Endothelial cell of umbilical vein (primary cell): ENCODE results near the gene PDHB. TPM values are rescaled to one million over a fixed set of nuclear protein-coding genes. Genes with fewer than 3 reads are reported as not detected.

Source experiments
- BruUV-seq: library from RNA; stranded (reverse); fragments of 400-500 nt; replicated peaks from 2 replicates; lab custom pipeline; 2021; lab: Mats Ljungman, UMichigan
- CTCF ChIA-PET: fragments of 300-600, 350-600 bp; sonication (Branson Sonifier 250); formaldehyde crosslinking; loops from one replicate; lab custom pipeline; 2021; ENCODE audit warnings: antibody characterized with exemption, inconsistent platforms; lab: Charles Lee
- POLR2A ChIA-PET: fragments of 300-600, 350-600 bp; sonication (Branson Sonifier 250); formaldehyde crosslinking; loops from one replicate; lab custom pipeline; 2021; ENCODE audit warnings: antibody characterized with exemption, inconsistent platforms; lab: Charles Lee
- DNase-seq: peaks from one replicate; pipeline ENCODE4 v3.0.0-alpha.2; 2011; ENCODE audit warnings: low read depth, low spot score
- FAIRE-seq: peaks from 2 replicates; lab custom pipeline; 2011; peaks lifted over from hg19 to GRCh38; lab: Jason Lieb, UNC
- H2AFZ ChIP-seq: 2 replicates; pipeline ENCODE4 v1.6.0; 2012; ENCODE audit warnings: low read depth, low read length, control low read depth, inconsistent platforms
- H3K27ac ChIP-seq: 2 replicates; pipeline ENCODE4 v1.5.1; 2011; ENCODE audit warnings: low read depth, mild to moderate bottlenecking, control low read depth, low read length, moderate library complexity; ENCODE audit not compliant: insufficient read depth
- H3K27me3 ChIP-seq, 2 experiments: 2 replicates each; pipeline versions ENCODE4 v1.6.0 to v1.6.1; 2011; ENCODE audit warnings: low read length in 2 of 2, mixed read lengths in 1 of 2; ENCODE audit not compliant: control insufficient read depth in 2 of 2, insufficient read depth in 2 of 2
- H3K36me3 ChIP-seq, 2 experiments: 2 replicates in 1 of 2; 3 replicates in 1 of 2; pipeline ENCODE4 v1.5.1; 2011; ENCODE audit warnings: low read length in 2 of 2, mild to moderate bottlenecking in 1 of 2, moderate library complexity in 1 of 2; ENCODE audit not compliant: control insufficient read depth in 2 of 2, insufficient read depth in 2 of 2; ENCODE audit errors: extremely low read depth in 1 of 2
- H3K4me1 ChIP-seq: 3 replicates; pipeline ENCODE4 v1.5.1; 2011; ENCODE audit warnings: mild to moderate bottlenecking, low read length; ENCODE audit not compliant: control insufficient read depth, insufficient read depth; ENCODE audit errors: extremely low read depth
- H3K4me2 ChIP-seq: 2 replicates; pipeline ENCODE4 v1.6.1; 2011; ENCODE audit warnings: low read length, control low read depth, mixed read lengths; ENCODE audit not compliant: insufficient read depth
- H3K4me3 ChIP-seq, 3 experiments: fragments of 200-600 bp in 1 of 3; sonication (generic), shearing (Covaris generic) in 1 of 3; replicated peaks in 1 of 3; 2 replicates each; pipeline ENCODE4 v1.5.1; 2011 to 2016; ENCODE audit warnings: control low read depth in 3 of 3, low read length in 3 of 3, mild to moderate bottlenecking in 2 of 3, inconsistent platforms in 1 of 3, low read depth in 1 of 3, moderate library complexity in 1 of 3; ENCODE audit not compliant: insufficient read depth in 1 of 3
- H3K79me2 ChIP-seq: 2 replicates; pipeline ENCODE4 v1.6.0; 2012; ENCODE audit warnings: low read length, inconsistent platforms; ENCODE audit not compliant: control insufficient read depth, insufficient read depth
- H3K9ac ChIP-seq: replicated peaks from 2 replicates; pipeline ENCODE3; 2011; ENCODE audit warnings: low read length, control low read depth; ENCODE audit not compliant: insufficient read depth; ENCODE audit errors: extremely low read depth
- H3K9me1 ChIP-seq: replicated peaks from 3 replicates; pipeline ENCODE4 v1.6.0; 2011; ENCODE audit warnings: mild to moderate bottlenecking, low read length; ENCODE audit not compliant: control insufficient read depth, insufficient read depth; ENCODE audit errors: extremely low read depth
- H3K9me3 ChIP-seq: replicated peaks from 2 replicates; pipeline ENCODE4 v1.5.1; 2012; ENCODE audit warnings: low read length, inconsistent platforms; ENCODE audit not compliant: control insufficient read depth, insufficient read depth
- H4K20me1 ChIP-seq: replicated peaks from 2 replicates; pipeline ENCODE3; 2011; ENCODE audit warnings: mild to moderate bottlenecking, low read length; ENCODE audit not compliant: control insufficient read depth, insufficient read depth; ENCODE audit errors: extremely low read depth
- CTCF ChIP-seq, 2 donors: IDR thresholded peaks; 1 replicate in 1 of 2; 2 replicates in 1 of 2; pipeline ENCODE4 v1.5.1; 2011; ENCODE audit warnings: low read length in 2 of 2, mild to moderate bottlenecking in 2 of 2, moderate library complexity in 2 of 2, control low read depth in 1 of 2, inconsistent platforms in 1 of 2, low read depth in 1 of 2; ENCODE audit not compliant: insufficient read depth in 1 of 2; ENCODE audit errors: extremely low read depth in 1 of 2
- EZH2 ChIP-seq: IDR thresholded peaks from 2 replicates; pipeline ENCODE4 v1.6.1; 2012; ENCODE audit warnings: borderline replicate concordance, low read depth, mild to moderate bottlenecking, moderate library complexity, low read length, inconsistent platforms; ENCODE audit not compliant: severe bottlenecking
- FOS ChIP-seq: IDR thresholded peaks from 2 replicates; pipeline ENCODE4 v1.6.1; 2011; ENCODE audit warnings: mild to moderate bottlenecking, low read length, moderate library complexity, borderline replicate concordance; ENCODE audit not compliant: insufficient read depth
- GATA2 ChIP-seq: IDR thresholded peaks from 2 replicates; pipeline ENCODE4 v1.7.0; 2011; ENCODE audit warnings: low read depth, mild to moderate bottlenecking, moderate library complexity, mixed read lengths, low read length; ENCODE audit not compliant: insufficient read length, insufficient read depth
- JUN ChIP-seq: IDR thresholded peaks from 2 replicates; pipeline ENCODE4 v1.6.1; 2011; ENCODE audit warnings: borderline replicate concordance, low read depth; ENCODE audit not compliant: insufficient read length, insufficient read depth
- MAX ChIP-seq: IDR thresholded peaks from 2 replicates; pipeline ENCODE4 v1.6.1; 2011; ENCODE audit not compliant: insufficient read depth, insufficient read length
- MYC ChIP-seq: IDR thresholded peaks from one replicate; pipeline ENCODE4 v1.6.1; 2011; ENCODE audit warnings: mild to moderate bottlenecking, low read depth, low read length
- POLR2A ChIP-seq: IDR thresholded peaks from 2 replicates; pipeline ENCODE4 v1.6.1; 2012; ENCODE audit warnings: low read depth, mild to moderate bottlenecking, control low read depth, low read length
- POLR2AphosphoS5 ChIP-seq: IDR thresholded peaks from 2 replicates; pipeline ENCODE4 v1.6.1; 2012; ENCODE audit warnings: low read depth, mild to moderate bottlenecking, control low read depth, low read length, moderate library complexity; ENCODE audit not compliant: insufficient read depth
- dilution Hi-C: fragments of 300-500 bp; cut with MboI; formaldehyde crosslinking; loops from one replicate; pipeline ENCODE4 v1.15.0; 2019; ENCODE audit warnings: low sequenced_read_pairs; ENCODE audit not compliant: extremely low pct_ligation_motif_present
- intact Hi-C: fragments of 100-400 bp; cut with micrococcal nuclease; formaldehyde crosslinking; loops from one replicate; pipeline ENCODE4 v1.10.0; 2022
- polyA plus RNA-seq, 4 experiments: library from polyadenylated mRNA; depleted of rRNA in 3 of 4; stranded (reverse) in 3 of 4; unstranded in 1 of 4; fragments of >200 nt; gene quantifications; 2 replicates each; pipeline versions ENCODE4 v1.2.1 to v1.2.3, GENCODE V29; 2011 to 2012; ENCODE audit warnings: missing spikeins in 1 of 4
- total RNA-seq: library from RNA; stranded (reverse); gene quantifications from 2 replicates; pipeline ENCODE4 v1.2.3, GENCODE V29; 2021

The PDHB gene
- total and polyA plus RNA-seq, 2 donors (not counting 3 experiments of a cell fraction or from before 2014, with no cell fraction given), result 50.8 to 60.8 TPM

GRCh38 chr3:58471025-58471887 lies 37.6 kb upstream of the PDHB start:
- Histone ChIP-seq H3K27ac (no peak overlapping the region), H3K9me1 (no peaks in the 10 kb centered on the region), H3K4me3 (no peak overlapping the region), H3K4me2 (no peak overlapping the region), H3K79me2 (no peaks in the 10 kb centered on the region), H4K20me1 (no peaks in the 10 kb centered on the region), H3K9me3 (no peaks in the 10 kb centered on the region), H3K36me3 (no peaks in the 10 kb centered on the region), H3K9ac (no peak overlapping the region), H2AFZ (peak overlapping the region; percentile 39), H3K27me3 (no peaks in the 10 kb centered on the region), H3K4me1 (peaks cover 3% of the 10 kb centered on the region)
- POLR2A ChIA-PET, result no interaction called here
- TF ChIP-seq CTCF (IDR thresholded peaks at IDR 0.05; ENCODE audit: extremely low read depth in 1 of 2, insufficient read depth in 1 of 2, low read depth in 1 of 2, low read length in 2 of 2) (no peak), JUN (no peak), EZH2 (no peak), FOS (no peak), MAX (no peak), POLR2AphosphoS5 (no peak), POLR2A (no peak), GATA2 (no peak), MYC (no peak)
- DNase-seq, result peak; percentile 49
- peak; percentile 62 for FAIRE-seq
- dilution Hi-C loops (no loop called here), intact Hi-C loops (no loop called here)
- CTCF ChIA-PET, result interaction anchor here (1.0 kb wide), 1 partner anchor 21 kb away, joined by 4 read pairs; the partner anchor contains the start of gene KCTD6
- no TSS peak for BruUV-seq
